Endometrial microvascular endothelial cells (primary cell): Measurements from ENCODE around the gene SLC2A13. TPM values are rescaled to one million over a fixed set of nuclear protein-coding genes. Genes with fewer than 3 reads are reported as not detected.
"Not testable (repeated sequence)": the region's sequence is repeated elsewhere in the genome, so short reads cannot be mapped to it uniquely, and the experiment has no call there.

ENCODE experiments used
- in situ Hi-C: cut with HindIII; loops from 2 replicates; pipeline ENCODE4 v1.10.0; 2017; ENCODE audit warnings: low sequenced_read_pairs, low pct_unique_long_range_greater_than_20kb; ENCODE audit errors: inconsistent ontology term
- total RNA-seq: library from RNA; depleted of rRNA; stranded (reverse); fragments of >200 nt; gene quantifications from one replicate; pipeline ENCODE4 v1.2.3, GENCODE V29; 2015; ENCODE audit errors: inconsistent ontology term

Gene SLC2A13
- total RNA-seq, 1 donor from 2014 or later: 3.5 TPM

- in situ Hi-C loops: no loop called here
These were observed 139.2 kb downstream of the SLC2A13 start for GRCh38 chr12:39966721-39967120.

DNA sequence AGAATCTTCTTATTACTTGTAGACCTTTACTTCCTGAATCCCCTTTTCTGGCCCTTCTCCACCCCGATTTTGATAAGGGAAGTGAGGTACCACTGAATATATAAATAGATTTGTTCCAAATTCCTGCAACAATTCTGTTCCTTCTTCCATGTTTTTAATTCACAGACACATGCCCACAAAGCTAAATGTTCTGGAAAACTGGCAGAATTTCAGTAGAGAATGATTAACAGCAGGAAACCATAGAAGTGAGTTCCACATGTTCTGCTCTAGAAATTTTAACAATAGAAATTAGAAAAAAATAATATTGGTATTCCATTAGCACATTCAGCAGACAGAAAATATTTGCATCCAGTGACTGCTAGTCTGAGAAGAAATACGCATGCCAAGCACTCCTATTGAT is 139.6 kb downstream of the SLC2A13 start:
- in situ Hi-C loops: no loop called here

DNA sequence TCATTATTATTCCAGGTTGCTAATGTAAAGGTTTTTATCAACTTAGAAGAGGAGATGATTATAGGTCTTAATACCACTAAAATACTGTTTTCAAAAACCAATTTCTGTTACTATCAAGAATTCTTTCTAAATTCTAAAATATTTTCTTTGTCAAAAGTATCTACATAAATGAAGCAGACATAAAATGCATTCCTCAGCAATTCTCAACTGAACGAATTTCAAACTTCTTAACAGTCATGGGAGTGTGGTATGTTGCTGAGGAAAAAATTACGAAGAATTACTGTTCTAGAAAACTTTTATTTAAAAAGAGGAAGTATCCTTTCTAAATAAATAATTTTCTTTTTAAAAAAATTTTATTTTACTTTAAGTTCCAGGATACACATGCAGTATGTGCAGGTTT is 146.4 kb downstream of the SLC2A13 start:
- in situ Hi-C loops: no loop called here

GRCh38 chr12:39959031-39959430 is 146.8 kb downstream of the SLC2A13 start:
- in situ Hi-C loops: no loop called here

- in situ Hi-C loops: no loop called here
These were observed 147.5 kb downstream of the SLC2A13 start for GRCh38 chr12:39958377-39958776.

DNA sequence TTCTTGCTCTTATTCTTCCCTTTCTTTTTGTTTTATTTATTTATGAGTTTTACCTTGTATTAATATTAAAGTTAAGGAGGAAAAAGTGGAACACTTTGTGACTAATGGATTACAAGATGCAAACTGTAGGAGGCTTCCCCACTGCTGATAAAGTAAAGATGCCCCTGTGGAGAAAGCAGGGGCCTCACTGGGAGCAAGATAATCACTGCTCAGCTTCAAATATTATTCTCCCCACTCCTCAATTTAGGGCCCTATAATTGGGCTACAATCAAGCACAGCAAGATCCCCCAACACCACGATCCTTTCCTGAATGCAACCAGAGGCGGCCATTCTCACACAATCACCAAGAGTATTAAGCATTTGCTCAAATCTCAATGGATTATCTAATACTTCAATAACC is 149.2 kb downstream of the SLC2A13 start:
- in situ Hi-C loops: no loop called here

- in situ Hi-C loops: no loop called here
These were observed 159.3 kb downstream of the SLC2A13 start for GRCh38 chr12:39946361-39947280.

DNA sequence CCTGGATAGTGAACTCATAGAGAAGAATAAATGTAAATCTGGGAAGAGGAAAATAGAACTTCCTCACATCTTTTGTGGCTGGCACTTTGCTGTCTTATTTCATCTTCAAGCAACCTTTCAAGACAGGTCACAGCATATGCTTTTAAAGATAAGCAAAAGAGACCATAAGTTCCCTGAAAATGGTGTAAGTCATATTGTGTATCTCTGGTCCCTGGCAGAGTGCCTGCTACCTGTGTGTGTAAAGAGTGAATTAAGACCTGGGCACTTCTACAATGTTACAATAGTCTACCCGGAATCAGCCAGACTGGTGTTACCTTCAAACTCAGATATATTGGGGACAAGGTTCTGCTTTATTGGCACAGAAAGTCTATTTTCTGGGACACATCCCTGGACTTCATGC is 168.8 kb downstream of the SLC2A13 start:
- in situ Hi-C loops: no loop called here

GRCh38 chr12:39935839-39936238 is 170.0 kb downstream of the SLC2A13 start:
- in situ Hi-C loops: no loop called here

DNA sequence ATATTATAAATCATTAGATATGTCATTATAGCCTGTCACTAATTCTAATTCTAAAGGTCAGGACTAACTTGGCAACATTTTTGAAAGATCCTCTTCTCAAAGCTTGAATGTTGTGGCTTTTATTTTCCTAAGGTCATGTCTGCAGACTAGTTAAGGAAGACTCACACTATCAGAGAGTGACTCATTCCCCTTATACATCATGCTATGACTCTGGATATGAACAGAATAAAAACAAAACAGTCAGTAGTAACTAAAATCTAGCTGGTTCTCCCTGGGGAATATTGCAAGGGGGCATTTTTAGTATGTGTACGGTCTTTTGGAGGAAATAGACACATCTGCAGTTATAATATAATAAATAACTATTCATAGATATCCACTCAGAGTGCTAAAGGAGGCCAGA is 170.6 kb downstream of the SLC2A13 start:
- in situ Hi-C loops: no loop called here

DNA sequence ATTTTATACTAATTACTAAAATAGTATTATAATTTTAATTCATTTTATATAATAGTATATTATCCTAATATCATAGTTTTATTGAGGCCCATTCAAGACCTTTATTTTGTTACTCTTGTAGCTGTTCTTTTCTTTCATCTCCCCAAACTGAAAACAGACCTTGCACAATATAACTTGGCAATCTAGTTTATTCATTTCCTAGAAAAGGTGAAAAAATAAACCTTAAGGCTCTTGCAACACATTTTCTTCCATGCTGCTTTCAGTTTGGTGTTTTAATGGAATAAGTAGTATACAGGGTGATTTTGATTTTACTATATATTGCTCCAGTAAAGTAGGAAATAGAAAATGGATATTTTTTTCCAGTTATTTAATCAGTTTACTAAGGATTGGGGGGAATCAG is 174.0 kb downstream of the SLC2A13 start:
- in situ Hi-C loops: no loop called here

GRCh38 chr12:39931231-39931630 is 174.7 kb downstream of the SLC2A13 start:
- in situ Hi-C loops: no loop called here

- in situ Hi-C loops: no loop called here
These were observed 175.8 kb downstream of the SLC2A13 start for GRCh38 chr12:39930101-39930500.

- in situ Hi-C loops: no loop called here
These were observed 177.5 kb downstream of the SLC2A13 start for GRCh38 chr12:39928181-39928899.

GRCh38 chr12:39923364-39923763 is 182.5 kb downstream of the SLC2A13 start:
- in situ Hi-C loops: no loop called here

DNA sequence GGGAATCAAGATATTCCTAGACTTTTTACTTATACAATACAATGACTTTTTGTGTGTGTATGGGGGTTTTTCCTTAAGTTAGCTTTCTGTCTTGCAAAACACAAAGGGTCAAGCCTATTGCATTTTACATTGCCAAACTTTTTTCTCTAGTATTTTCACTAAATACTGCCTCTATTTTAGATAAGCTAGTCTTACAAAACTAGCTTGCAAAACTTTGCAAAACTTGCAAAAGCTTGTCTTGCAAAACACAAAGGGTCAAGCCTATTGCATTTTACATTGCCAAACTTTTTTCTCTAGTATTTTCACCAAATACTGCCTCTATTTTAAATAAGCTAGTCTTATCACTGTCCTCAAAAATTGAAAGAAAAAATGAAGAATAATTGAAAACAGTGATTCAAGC is 183.3 kb downstream of the SLC2A13 start:
- in situ Hi-C loops: not testable (repeated sequence)

- in situ Hi-C loops: no loop called here
These were observed 185.2 kb downstream of the SLC2A13 start for GRCh38 chr12:39920647-39921046.

DNA sequence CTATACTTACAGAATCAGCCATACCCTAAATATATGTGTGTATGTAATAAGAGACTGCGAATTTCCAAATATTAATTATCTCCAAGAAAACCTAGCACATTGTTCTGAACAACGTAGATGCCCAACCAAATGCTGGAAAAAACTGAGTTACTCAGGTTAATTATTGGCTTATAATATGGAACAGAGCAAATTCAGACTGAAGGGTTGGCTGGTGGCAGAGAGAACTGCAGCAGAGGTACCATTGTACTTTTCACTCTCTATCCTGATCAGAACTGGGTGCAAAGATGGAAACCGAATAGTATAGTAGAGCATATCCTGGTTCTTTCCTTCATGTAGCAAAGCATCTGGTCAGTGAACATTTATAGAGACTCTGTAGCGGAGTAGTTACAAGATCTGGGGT is 185.7 kb downstream of the SLC2A13 start:
- in situ Hi-C loops: no loop called here

GRCh38 chr12:39919790-39920189 is 186.1 kb downstream of the SLC2A13 start:
- in situ Hi-C loops: no loop called here

GRCh38 chr12:39915249-39915648 is 190.6 kb downstream of the SLC2A13 start:
- in situ Hi-C loops: no loop called here
